GM12892 (cell line): ENCODE data around the gene TMEM187.

Source experiments
- POLR2A ChIP-seq: IDR thresholded peaks from 2 replicates; pipeline ENCODE4 v1.6.1; 2011; ENCODE audit warnings: low read depth, low read length, control low read depth
- POLR2AphosphoS5 ChIP-seq: IDR thresholded peaks from 2 replicates; pipeline ENCODE4 v1.6.1; 2011; ENCODE audit warnings: low read depth, low read length, control low read depth
- TAF1 ChIP-seq: IDR thresholded peaks from 2 replicates; pipeline ENCODE4 v1.6.1; 2011; ENCODE audit warnings: low read depth, mild to moderate bottlenecking, control low read depth, low read length, borderline replicate concordance

DNA sequence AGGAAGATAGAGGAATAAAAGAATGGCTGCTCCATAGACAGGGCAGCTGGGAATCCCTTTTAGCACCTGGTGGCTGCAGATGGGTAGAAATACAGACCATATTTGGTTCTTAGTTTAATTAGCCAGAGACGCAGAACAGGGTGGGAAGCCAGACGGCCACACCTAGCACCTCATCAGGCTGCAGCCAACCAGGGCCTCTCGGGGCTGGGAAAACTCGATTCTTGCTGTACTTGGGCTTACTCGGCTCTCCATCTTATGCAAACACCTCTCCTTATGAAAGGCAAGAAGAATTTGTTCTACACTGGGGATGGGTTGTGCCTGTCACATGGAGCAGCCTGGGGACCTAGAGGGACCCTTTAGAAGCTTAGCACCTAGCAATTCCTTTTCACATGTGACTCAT is 27.5 kb downstream of the TMEM187 start:
- TF ChIP-seq POLR2A (no peak), TAF1 (no peak), POLR2AphosphoS5 (no peak)
